Measurements from ENCODE around the gene ARHGAP40.

Gene ARHGAP40

GRCh38 chr20:38652995-38653394 is 51.4 kb downstream of the ARHGAP40 start:
- no peak for DNase-seq

GRCh38 chr20:38657390-38657789 is 55.8 kb downstream of the ARHGAP40 start:
- no peak for DNase-seq

GRCh38 chr20:38658879-38659596 is 57.4 kb downstream of the ARHGAP40 start:
- DNase-seq = no peak

GRCh38 chr20:38659597-38659880 is 57.9 kb downstream of the ARHGAP40 start:
- no peak for DNase-seq

GRCh38 chr20:38660429-38660828 is 58.8 kb downstream of the ARHGAP40 start:
- no peak for DNase-seq

- DNase-seq = no peak
These were observed 62.1 kb downstream of the ARHGAP40 start for GRCh38 chr20:38663660-38664059.

- DNase-seq = no peak
These were observed 62.7 kb downstream of the ARHGAP40 start for GRCh38 chr20:38664284-38664683.

- DNase-seq = no peak
These were observed 63.5 kb downstream of the ARHGAP40 start for GRCh38 chr20:38665094-38665493.

GRCh38 chr20:38665506-38666285 is 64.1 kb downstream of the ARHGAP40 start:
- no peak for DNase-seq

GRCh38 chr20:38667417-38667956 is 65.9 kb downstream of the ARHGAP40 start:
- no peak for DNase-seq

GRCh38 chr20:38669688-38670087 is 68.1 kb downstream of the ARHGAP40 start:
- no peak for DNase-seq

- no peak for DNase-seq
These were observed 69.2 kb downstream of the ARHGAP40 start for GRCh38 chr20:38670786-38671185.

- DNase-seq = no peak
These were observed 69.6 kb downstream of the ARHGAP40 start for GRCh38 chr20:38671186-38671585.

- no peak for DNase-seq
These were observed 70.2 kb downstream of the ARHGAP40 start for GRCh38 chr20:38671701-38672292.

GRCh38 chr20:38672504-38672903 is 70.9 kb downstream of the ARHGAP40 start:
- DNase-seq = no peak

- no peak for DNase-seq
These were observed 71.7 kb downstream of the ARHGAP40 start for GRCh38 chr20:38673261-38673660.

GRCh38 chr20:38673725-38674091 is 72.1 kb downstream of the ARHGAP40 start:
- DNase-seq = no peak

- no peak for DNase-seq
These were observed 72.6 kb downstream of the ARHGAP40 start for GRCh38 chr20:38674092-38674764.

- no peak for DNase-seq
These were observed 73.1 kb downstream of the ARHGAP40 start for GRCh38 chr20:38674765-38675133.

GRCh38 chr20:38676576-38676975 is 75.0 kb downstream of the ARHGAP40 start:
- no peak for DNase-seq

GRCh38 chr20:38680500-38681306 is 79.1 kb downstream of the ARHGAP40 start:
- no peak for DNase-seq

- no peak for DNase-seq
These were observed 83.7 kb downstream of the ARHGAP40 start for GRCh38 chr20:38685271-38685670.
